ENCODE measurements around the gene ROR1.

DNA sequence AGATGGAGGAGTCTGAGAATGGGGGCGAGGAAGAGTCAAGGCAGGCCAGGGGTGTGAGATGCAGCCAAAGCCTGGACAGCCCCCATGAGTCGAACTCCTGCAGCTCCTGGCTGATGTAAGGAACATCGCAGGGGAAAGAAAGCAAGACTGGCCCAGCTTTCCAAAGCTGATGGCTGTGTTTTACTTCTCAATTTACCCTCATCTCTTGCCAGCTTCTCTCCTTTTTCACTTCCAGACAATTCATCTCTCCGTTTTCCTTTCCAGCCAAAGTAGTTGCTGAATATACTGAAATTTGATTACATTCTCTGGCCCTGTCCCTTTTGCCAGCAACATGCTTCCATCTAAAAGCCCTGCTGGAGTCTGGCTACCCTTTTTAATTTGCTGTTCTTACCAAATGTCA, 389.6 kb downstream of the ROR1 start:
- TF ChIP-seq EZH2phosphoT487 (IDR thresholded peaks at IDR 0.05) (no peak), CTCF (IDR thresholded peaks at IDR 0.05) (no peak)

All from neural progenitor cell (in vitro differentiated cells).